RWPE1 (cell line): Measurements from ENCODE around the gene ZNF350.
A peak's percentile ranks its signal among the peaks of the same experiment; 100 is the strongest.

Experiments used
- CTCF ChIA-PET: fragments of 350-600 bp; sonication (Branson Sonifier 250); formaldehyde crosslinking; extraction: SDS; loops from one replicate; lab custom pipeline; 2021; lab: Yijun Ruan, JAX
- POLR2A ChIA-PET: fragments of 400-600 bp; formaldehyde crosslinking; extraction: SDS; loops from one replicate; lab custom pipeline; 2020; ENCODE audit warnings: antibody characterized with exemption; ENCODE audit not compliant: low non-redundant PET; lab: Yijun Ruan, JAX
- DNase-seq: peaks from one replicate; pipeline ENCODE4 v3.0.0; 2012; ENCODE audit warnings: low spot score
- H3K27ac ChIP-seq: fragments of 450-650 bp; 2 replicates; pipeline ENCODE4 v1.5.1; 2017
- CTCF ChIP-seq: fragments of 450-650 bp; conservative IDR thresholded peaks from 2 replicates; pipeline ENCODE4 v1.5.1; 2017; ENCODE audit warnings: low read depth, mild to moderate bottlenecking

ZNF350 gene

GRCh38 chr19:52022193-52022592, 35.6 kb upstream of the ZNF350 start:
- POLR2A ChIA-PET, result no interaction called here
- H3K27ac ChIP-seq, result no peak overlapping the region
- no peak for DNase-seq
- no peak for TF ChIP-seq CTCF
- CTCF ChIA-PET, result no interaction called here

- H3K27ac ChIP-seq, result no peak overlapping the region
- TF ChIP-seq CTCF, result no peak
- DNase-seq, result no peak
- ChIA-PET POLR2A (no interaction called here), CTCF (no interaction called here)
Measured at GRCh38 chr19:52020506-52020905, 33.9 kb upstream of the ZNF350 start.

GRCh38 chr19:52010674-52011073, 24.0 kb upstream of the ZNF350 start:
- CTCF ChIA-PET, result no interaction called here
- DNase-seq, result no peak
- no peak overlapping the region for H3K27ac ChIP-seq
- no peak for TF ChIP-seq CTCF
- POLR2A ChIA-PET, result no interaction called here

GRCh38 chr19:52007806-52008557, 21.3 kb upstream of the ZNF350 start, which contains the start of gene ZNF615:
Gene ZNF615, minus strand, starts transcription at chr19:52008211. Its CDS starts 4,500 bp downstream, at chr19:52003711.
- peak within 1 kb of the TSS; percentile 62 for H3K27ac ChIP-seq
- CTCF ChIA-PET, result no interaction called here
- POLR2A ChIA-PET, result no interaction called here
- no peak for TF ChIP-seq CTCF
- peak; percentile 70 for DNase-seq

- ChIA-PET POLR2A (no interaction called here), CTCF (no interaction called here)
- DNase-seq, result peak; percentile 12
Measured at GRCh38 chr19:52007451-52007805, 20.8 kb upstream of the ZNF350 start.

GRCh38 chr19:51994048-51994644, 7.5 kb upstream of the ZNF350 start:
- ChIA-PET POLR2A (no interaction called here), CTCF (interaction anchor here (0.5 kb wide), 1 partner anchor 216 kb away, joined by 3 read pairs; no protein-coding TSS in a partner anchor)
- DNase-seq, result no peak
- no peak overlapping the region for H3K27ac ChIP-seq
- TF ChIP-seq CTCF, result no peak

More at GRCh38 chr19:52007451-52007805, 20.8 kb upstream of the ZNF350 start:
- H3K27ac ChIP-seq, result peak overlapping the region; percentile 62
- no peak for TF ChIP-seq CTCF
